NCI-H460 (cell line): ENCODE results near the gene RERE. TPM values are rescaled to one million over a fixed set of nuclear protein-coding genes. Genes with fewer than 3 reads are reported as not detected.
"Not testable (repeated sequence)": the region's sequence is repeated elsewhere in the genome, so short reads cannot be mapped to it uniquely, and the experiment has no call there.

Experiments
- DNase-seq: peaks from one replicate; pipeline ENCODE4 v3.0.0-alpha.2; 2016; ENCODE audit warnings: low read depth; ENCODE audit errors: extremely low read depth
- total RNA-seq: library from RNA; depleted of rRNA; stranded (reverse); fragments of >200 nt; shearing (Covaris generic); gene quantifications from 2 replicates; pipeline ENCODE4 v1.2.3, GENCODE V29; 2014

Gene RERE
- total RNA-seq, 1 experiment from 2014 or later, result 7.7 TPM

GRCh38 chr1:8621785-8622348 lies 195.6 kb downstream of the RERE start:
- not testable (repeated sequence) for DNase-seq

GRCh38 chr1:8621034-8621582 lies 196.3 kb downstream of the RERE start:
- DNase-seq, result not testable (repeated sequence)

- DNase-seq, result not testable (repeated sequence)
Observed at GRCh38 chr1:8619917-8620502, 197.4 kb downstream of the RERE start.

DNA sequence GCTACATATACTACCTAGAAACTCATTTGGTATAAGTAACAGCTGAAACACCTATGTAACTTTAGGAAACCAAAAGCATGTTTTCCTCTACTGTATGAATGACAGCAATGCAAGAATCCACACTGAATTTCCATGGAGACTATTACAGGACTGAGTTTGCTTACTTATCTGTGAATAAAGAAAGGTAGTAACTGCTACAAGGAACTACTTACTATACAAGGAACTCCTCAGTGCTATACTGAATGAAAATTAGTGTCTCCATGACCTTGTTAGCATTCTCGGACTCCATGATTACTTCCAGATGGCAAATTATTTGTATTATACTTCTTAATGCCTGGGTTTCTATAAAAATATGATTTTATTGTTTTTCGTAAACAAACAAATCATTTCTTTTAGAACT lies 198.0 kb downstream of the RERE start:
- DNase-seq, result not testable (repeated sequence)

- DNase-seq, result not testable (repeated sequence)
Observed at GRCh38 chr1:8616791-8617190, 200.6 kb downstream of the RERE start.

GRCh38 chr1:8611634-8612515 lies 205.6 kb downstream of the RERE start:
- not testable (repeated sequence) for DNase-seq

GRCh38 chr1:8607906-8608305 lies 209.5 kb downstream of the RERE start:
- DNase-seq, result no peak

DNA sequence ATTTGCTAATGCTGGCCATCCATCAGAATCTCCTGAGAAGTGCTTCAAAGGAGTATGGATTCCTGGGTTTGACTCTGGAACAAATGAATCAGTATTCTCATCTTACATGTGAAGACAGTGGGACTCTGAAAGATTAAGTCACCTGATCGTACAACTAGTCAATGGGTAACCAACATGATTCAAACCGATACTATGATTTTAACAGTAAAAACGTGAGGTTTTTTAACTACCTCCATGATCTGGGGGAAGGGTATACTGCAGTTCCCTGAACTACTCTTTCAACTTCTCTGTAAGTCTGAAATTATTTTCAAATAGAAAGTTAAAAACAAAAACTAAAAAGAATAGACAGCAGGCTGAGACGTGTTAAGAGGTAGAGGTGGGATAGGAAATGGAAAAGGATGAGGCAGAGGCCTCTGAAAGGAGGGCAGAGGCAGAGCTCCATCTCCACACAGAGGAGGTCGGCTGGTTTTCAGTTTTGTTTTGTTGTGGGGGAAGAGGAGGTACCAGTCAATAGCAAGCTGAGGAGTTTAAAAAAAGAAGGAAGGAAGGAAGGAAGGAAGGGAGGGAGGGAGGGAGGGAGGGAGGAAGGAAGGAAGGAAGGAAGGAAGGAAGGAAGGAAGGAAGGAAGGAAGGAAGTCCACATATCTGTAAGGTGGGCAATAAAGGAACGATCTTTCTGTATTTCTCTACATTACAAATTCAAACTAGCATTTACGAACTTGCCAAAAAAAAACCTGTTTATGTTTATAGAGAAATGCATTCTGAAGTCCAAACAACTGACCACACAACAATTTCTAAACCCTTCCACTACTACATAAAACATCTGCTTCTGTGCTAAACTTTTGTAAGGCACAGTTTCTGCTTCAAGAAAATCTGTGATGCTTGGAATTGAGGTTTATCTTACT lies 213.1 kb downstream of the RERE start:
- no peak for DNase-seq

DNA sequence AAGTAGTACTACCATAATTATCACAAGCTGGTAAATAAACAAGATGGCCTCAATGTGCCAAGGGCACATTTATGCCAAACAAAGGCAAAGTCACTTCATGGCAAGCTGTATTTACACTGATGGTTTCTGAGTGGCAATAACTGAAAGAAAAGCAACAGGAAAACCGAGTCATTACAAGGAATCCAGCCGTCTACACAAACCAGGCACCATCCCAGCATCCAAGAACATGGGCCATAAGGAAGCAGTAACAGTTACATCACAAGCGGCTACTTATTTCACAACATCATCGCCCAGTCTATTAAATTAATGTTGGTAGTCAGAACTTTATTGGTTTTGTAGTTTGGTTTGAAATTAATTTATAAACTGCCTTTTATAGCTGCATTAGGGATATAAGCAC lies 214.2 kb downstream of the RERE start:
- DNase-seq, result no peak

DNA sequence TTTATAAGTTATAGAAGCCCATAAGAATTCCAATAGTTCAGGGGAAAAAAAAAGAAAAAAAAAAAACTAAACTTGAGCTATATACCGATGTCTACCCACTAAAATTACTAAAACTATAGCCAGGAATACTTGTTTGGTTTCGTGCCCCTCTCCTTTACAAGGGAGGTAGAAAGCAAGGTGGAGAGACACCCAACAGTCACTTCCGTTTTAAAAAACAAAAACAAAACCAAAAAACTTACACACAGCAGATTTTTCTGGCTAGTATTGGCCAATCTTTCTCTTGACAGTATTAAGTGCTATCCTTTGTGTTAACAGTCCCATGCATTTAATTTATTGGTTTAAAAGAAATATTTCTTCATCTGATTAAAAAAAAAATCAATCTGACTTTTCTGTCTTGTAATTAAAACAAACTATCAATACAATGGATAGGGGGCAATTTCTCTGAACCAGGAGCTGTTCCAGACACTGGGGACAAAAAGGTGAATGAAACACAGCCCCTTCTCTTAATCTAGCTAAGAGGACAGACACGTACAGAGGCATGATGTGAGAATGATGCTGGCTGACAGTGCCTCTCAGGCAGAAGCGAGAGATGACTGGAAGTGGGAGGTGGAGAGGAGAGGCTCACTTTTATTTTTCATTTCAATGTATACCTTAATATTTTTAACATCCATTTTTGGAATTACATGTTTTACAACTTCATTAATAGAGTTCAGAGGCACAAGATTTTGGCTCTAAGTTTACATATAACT lies 214.8 kb downstream of the RERE start:
- no peak for DNase-seq

DNA sequence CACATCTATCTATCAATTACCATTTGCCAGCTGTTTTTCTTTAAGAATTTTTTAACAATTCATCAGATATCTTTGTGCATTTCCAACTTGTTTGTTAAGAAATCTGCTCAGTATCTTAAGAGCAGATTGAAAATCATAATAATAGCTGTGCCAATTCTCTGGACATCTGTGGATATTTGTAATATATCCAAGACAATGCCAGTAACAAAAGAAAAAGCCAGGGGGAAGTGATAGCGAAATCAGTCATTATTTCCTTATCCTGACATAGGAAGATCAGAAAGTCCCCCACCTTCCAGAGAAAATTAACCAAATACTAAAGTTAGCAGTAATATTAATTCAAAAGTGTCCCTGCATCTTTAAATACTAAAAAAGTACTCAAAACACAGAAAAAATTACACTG lies 217.1 kb downstream of the RERE start:
- DNase-seq, result no peak

DNA sequence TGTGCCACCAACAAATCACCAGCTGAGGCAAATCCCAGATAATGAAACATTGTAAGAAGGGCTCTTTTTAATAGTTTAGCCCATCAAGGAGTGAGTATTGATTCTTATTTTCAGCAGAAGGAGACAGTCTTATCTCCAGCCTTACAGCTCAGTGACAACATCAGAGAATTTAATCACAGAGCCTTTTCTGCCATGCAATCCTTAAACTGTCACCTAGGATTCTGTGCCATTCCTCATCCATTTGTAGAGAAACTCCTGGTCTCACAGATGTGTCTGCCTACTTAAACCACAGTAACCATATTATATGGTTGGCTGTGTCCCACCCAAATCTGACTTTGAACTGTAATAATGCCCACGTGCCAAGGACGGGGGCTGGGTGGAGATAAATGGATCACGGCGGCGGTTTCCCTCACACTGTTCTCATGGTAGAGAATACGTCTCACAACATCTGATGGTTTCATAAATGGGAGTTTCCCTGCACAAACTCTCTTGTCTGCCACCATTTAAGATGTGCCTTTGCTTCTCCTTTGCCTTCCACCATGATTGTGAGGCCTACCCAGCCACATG lies 217.7 kb downstream of the RERE start:
- no peak for DNase-seq

DNA sequence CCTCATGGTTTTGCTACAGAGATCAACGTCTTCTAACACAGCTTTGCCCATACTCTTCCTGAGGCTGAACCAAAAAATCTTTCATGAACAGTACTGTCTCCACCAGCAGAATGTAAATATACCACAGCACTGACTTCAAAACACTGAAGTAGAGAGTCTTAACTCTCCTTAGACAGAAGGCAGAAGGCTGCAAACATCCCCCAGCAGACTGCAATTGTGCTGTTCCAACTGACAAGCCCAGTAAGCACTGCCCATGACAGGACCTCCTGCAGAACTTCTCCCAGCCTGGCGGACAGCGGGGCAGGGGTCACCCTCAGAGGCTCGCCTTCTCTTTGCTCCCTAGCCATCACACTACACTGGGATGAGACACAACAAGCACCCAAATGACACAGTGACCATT lies 218.7 kb downstream of the RERE start:
- DNase-seq, result no peak

- no peak for DNase-seq
Observed at GRCh38 chr1:8598060-8598724, 219.2 kb downstream of the RERE start.

DNA sequence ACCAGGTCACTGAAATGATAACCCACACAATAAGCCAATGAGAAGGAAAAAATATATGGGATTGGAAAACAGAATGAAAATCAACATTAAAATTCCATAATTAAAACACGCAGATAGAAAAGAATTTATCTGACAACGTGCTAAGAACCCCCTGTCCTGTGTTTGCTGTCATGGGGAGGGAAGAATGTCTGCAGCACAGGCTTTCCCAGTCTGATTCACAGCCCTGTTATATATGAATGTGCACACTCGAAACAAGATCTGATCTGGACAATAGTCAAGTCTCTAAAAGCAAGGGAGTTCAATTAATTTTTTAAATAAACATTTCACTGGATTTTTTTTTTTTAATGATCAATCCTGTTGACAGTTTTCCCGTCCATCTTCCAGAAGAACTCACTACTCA lies 220.0 kb downstream of the RERE start:
- no peak for DNase-seq

DNA sequence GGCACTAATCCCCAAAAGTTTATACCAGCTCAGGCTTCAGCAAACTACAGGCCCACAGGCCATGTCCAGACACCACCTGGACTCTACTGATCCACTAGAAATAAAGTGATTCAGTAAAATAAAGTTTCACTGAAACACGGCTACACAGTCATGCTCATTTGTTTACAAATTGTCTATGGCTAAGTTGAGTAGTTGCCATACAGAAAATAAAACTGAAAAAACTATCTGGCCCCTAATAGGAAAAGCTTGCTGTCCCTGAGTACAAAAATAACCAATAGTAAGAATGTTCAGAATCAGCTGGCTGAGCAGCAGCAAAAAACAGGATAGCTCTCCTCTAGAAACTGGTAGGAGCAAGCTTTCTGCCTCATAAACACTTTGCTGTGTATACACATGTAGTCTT lies 221.5 kb downstream of the RERE start:
- no peak for DNase-seq

DNA sequence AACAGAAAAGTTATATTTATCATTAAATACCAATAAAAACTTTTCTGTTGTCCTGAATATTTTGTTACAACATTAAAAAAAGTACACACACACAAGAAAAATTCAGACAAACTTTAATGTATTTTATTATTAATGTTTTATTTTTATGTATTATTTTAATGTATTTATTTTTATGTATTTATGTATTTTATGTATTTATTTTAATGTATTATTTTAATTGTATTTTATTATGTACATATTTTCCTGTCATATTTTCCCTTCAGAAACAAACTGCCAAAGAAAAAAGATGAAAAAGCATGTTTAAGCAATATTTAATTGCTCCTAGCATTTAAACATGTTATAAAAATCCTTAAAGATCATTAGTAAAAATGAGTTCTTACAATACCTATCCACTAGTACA lies 222.1 kb downstream of the RERE start:
- no peak for DNase-seq

- DNase-seq, result not testable (repeated sequence)
Observed at GRCh38 chr1:8593292-8593691, 224.1 kb downstream of the RERE start.

GRCh38 chr1:8591569-8591968 lies 225.9 kb downstream of the RERE start:
- DNase-seq, result no peak
